Kidney (tissue), 14 donors: ENCODE measurements around the gene IP6K3. TPM values are rescaled to one million over a fixed set of nuclear protein-coding genes. Genes with fewer than 3 reads are reported as not detected.

Experiments
- DNase-seq, 5 donors: peaks; one replicate each; pipeline ENCODE4 v3.0.0-alpha.2; 2013 to 2020
- FAIRE-seq: peaks from 2 replicates; lab custom pipeline; 2012; peaks lifted over from hg19 to GRCh38; lab: Jason Lieb, UNC
- H3K27ac ChIP-seq, 2 donors: one replicate each; pipeline ENCODE4 v1.7.0; 2013; ENCODE audit warnings: low read depth in 2 of 2, low read length in 2 of 2, inconsistent platforms in 1 of 2
- H3K27me3 ChIP-seq: one replicate; pipeline ENCODE4 v1.7.1; 2013; ENCODE audit warnings: low read length, inconsistent platforms; ENCODE audit not compliant: control insufficient read depth, insufficient read depth
- H3K36me3 ChIP-seq, 3 donors: one replicate each; pipeline versions ENCODE4 v1.7.0 to v1.7.1; 2013; ENCODE audit warnings: low read length in 3 of 3, control low read depth in 1 of 3, inconsistent platforms in 1 of 3; ENCODE audit not compliant: insufficient read depth in 3 of 3, control insufficient read depth in 2 of 3
- H3K4me1 ChIP-seq, 3 donors: one replicate each; pipeline versions ENCODE4 v1.7.0 to v1.7.1; 2013; ENCODE audit warnings: low read length in 3 of 3, inconsistent platforms in 1 of 3, low read depth in 1 of 3; ENCODE audit not compliant: control insufficient read depth in 2 of 3, insufficient read depth in 2 of 3
- H3K4me3 ChIP-seq, 3 donors: one replicate each; pipeline versions ENCODE4 v1.7.0 to v1.8.1; 2013; ENCODE audit warnings: low read length in 3 of 3, control low read depth in 1 of 3, inconsistent platforms in 1 of 3
- H3K9ac ChIP-seq, 3 donors: one replicate each; pipeline versions ENCODE4 v1.7.0 to v1.7.1; 2013; ENCODE audit warnings: low read length in 3 of 3, control low read depth in 1 of 3, inconsistent platforms in 1 of 3
- H3K9me3 ChIP-seq, 3 donors: one replicate each; pipeline versions ENCODE4 v1.7.0 to v1.7.1; 2013; ENCODE audit warnings: low read length in 3 of 3, control low read depth in 1 of 3, inconsistent platforms in 1 of 3; ENCODE audit not compliant: control insufficient read depth in 2 of 3, insufficient read depth in 1 of 3
- CTCF ChIP-seq: IDR thresholded peaks from 3 replicates; pipeline ENCODE4 v1.5.1; 2012; ENCODE audit warnings: mild to moderate bottlenecking, moderate library complexity, borderline replicate concordance; ENCODE audit not compliant: insufficient read depth; ENCODE audit errors: extremely low read depth
- intact Hi-C: fragments of 100-400 bp; cut with DNase I; formaldehyde crosslinking; loops from one replicate; pipeline ENCODE4 v1.11.1; 2022
- polyA plus RNA-seq: library from polyadenylated mRNA; stranded (reverse); fragments of 350-450 nt; fragmentation: Illumina TruSeq; extraction: RNeasy Lipid Tissue Mini Kit (QIAGEN cat#74804); gene quantifications from one replicate; pipeline ENCODE4 v1.2.3, GENCODE V29; 2014; ENCODE audit warnings: low read depth, low replicate concordance; ENCODE audit not compliant: insufficient read depth
- total RNA-seq: library from RNA; stranded (reverse); fragmentation: NEBNext Ultra II Directional; extraction: Animal tissue kit (Norgen Biotek cat#: 25700); gene quantifications from one replicate; pipeline ENCODE4 v1.2.1, GENCODE V29; 2021
- donor health status: control.
- donor health status: control.
- donor health status: control.
- donor health status: control.
- donor health status: control.
- donor health status: DM: yes; HTN: yes; CAD: no.
- donor health status: Normal renal cell carcinoma (clear cell type).

The IP6K3 gene
- total and polyA plus RNA-seq, 2 donors from 2014 or later = 0.47 to 4.0 TPM

- H3K4me3 ChIP-seq = no peak overlapping the region
- no peak overlapping the region for H3K9ac ChIP-seq
- no peak for TF ChIP-seq CTCF
- H3K36me3 ChIP-seq = no peaks in the 10 kb centered on the region
- H3K9me3 ChIP-seq = no peaks in the 10 kb centered on the region
- H3K27ac ChIP-seq = no peak overlapping the region
- intact Hi-C loops = no loop called here
- FAIRE-seq (no peak), DNase-seq (no peak)
- no peaks in the 10 kb centered on the region for H3K27me3 ChIP-seq
- H3K4me1 ChIP-seq = no peaks in the 10 kb centered on the region
Measured at GRCh38 chr6:33678932-33679490, 67.7 kb downstream of the IP6K3 start.

DNA sequence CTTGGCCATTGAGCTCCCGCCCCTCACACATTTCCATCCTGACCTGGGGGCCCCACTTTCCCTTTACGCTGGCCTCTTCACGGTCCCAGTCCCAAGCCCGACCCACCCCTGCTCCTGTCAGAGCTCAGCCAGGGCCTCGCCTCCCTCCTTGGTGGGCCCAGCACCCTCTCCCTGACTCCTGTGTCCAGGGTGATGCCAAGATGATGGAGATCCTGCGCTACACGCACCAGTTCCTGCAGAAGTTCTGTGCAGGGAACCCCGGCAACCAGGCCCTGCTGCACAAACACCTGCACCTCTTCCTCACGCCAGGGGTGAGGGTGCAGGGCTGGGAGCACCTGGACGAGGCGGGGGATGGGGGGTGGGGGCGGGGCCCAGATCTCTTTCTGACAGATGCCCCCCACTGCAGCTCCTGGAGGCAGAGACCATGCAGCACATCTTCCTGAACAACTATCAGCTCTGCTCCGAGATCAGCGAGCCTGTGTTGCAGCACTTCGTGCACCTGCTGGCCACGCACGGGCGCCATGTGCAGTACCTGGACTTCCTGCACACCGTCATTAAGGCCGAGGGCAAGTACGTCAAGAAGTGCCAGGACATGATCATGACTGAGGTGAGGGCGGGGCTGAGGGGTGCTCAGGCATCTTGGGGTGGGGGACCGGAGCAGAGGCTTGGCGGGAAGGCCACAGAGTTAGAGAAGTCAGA, 68.3 kb downstream of the IP6K3 start:
- no peaks in the 10 kb centered on the region for H3K9me3 ChIP-seq
- H3K4me1 ChIP-seq = no peaks in the 10 kb centered on the region
- H3K4me3 ChIP-seq = no peak overlapping the region
- intact Hi-C loops = no loop called here
- DNase-seq (no peak), FAIRE-seq (no peak)
- no peaks in the 10 kb centered on the region for H3K27me3 ChIP-seq
- no peaks in the 10 kb centered on the region for H3K36me3 ChIP-seq
- TF ChIP-seq CTCF = no peak
- no peak overlapping the region for H3K9ac ChIP-seq
- H3K27ac ChIP-seq = no peak overlapping the region

GRCh38 chr6:33677689-33678088, 69.0 kb downstream of the IP6K3 start:
- Histone ChIP-seq H3K36me3 (no peaks in the 10 kb centered on the region), H3K4me3 (no peak overlapping the region), H3K4me1 (no peaks in the 10 kb centered on the region), H3K27ac (no peak overlapping the region), H3K9me3 (no peaks in the 10 kb centered on the region), H3K27me3 (no peaks in the 10 kb centered on the region), H3K9ac (no peak overlapping the region)
- FAIRE-seq (no peak), DNase-seq (no peak)
- intact Hi-C loops = no loop called here
- TF ChIP-seq CTCF = no peak
